CD14-positive monocyte (primary cell): Measurements from ENCODE around the gene RXYLT1. TPM values are rescaled to one million over a fixed set of nuclear protein-coding genes. Genes with fewer than 3 reads are reported as not detected.

Experiments used
- DNase-seq, 3 donors: peaks; one replicate each; pipeline ENCODE4 v3.0.0-alpha.2; 2011 to 2022
- H2AFZ ChIP-seq: 2 replicates; pipeline ENCODE4 v1.6.0; 2012; ENCODE audit warnings: mild to moderate bottlenecking, low read depth, low read length, inconsistent platforms; ENCODE audit not compliant: insufficient read depth, poor library complexity, severe bottlenecking
- H3K27ac ChIP-seq, 2 donors: 1 replicate in 1 of 2; 2 replicates in 1 of 2; pipeline ENCODE4 v1.5.1; 2012 to 2013; ENCODE audit warnings: low read length in 2 of 2, control low read depth in 1 of 2, inconsistent platforms in 1 of 2, low read depth in 1 of 2, mild to moderate bottlenecking in 1 of 2
- H3K27me3 ChIP-seq, 2 donors: one replicate each; pipeline versions ENCODE4 v1.6.0 to v1.6.1; 2011 to 2013; ENCODE audit warnings: low read length in 2 of 2; ENCODE audit not compliant: control insufficient read depth in 2 of 2, insufficient read depth in 2 of 2
- H3K36me3 ChIP-seq, 2 donors: replicated peaks in 1 of 2; 1 replicate in 1 of 2; 2 replicates in 1 of 2; pipeline versions ENCODE4 v1.5.1 to v1.6.1; 2012 to 2013; ENCODE audit warnings: low read length in 2 of 2, control low read depth in 1 of 2, inconsistent platforms in 1 of 2, mild to moderate bottlenecking in 1 of 2; ENCODE audit not compliant: insufficient read depth in 2 of 2, control insufficient read depth in 1 of 2
- H3K4me1 ChIP-seq, 2 donors: 1 replicate in 1 of 2; 2 replicates in 1 of 2; pipeline versions ENCODE4 v1.5.1 to v1.6.1; 2012 to 2013; ENCODE audit warnings: low read length in 2 of 2, control low read depth in 1 of 2, inconsistent platforms in 1 of 2, mild to moderate bottlenecking in 1 of 2, moderate library complexity in 1 of 2; ENCODE audit not compliant: insufficient read depth in 2 of 2, control insufficient read depth in 1 of 2
- H3K4me2 ChIP-seq: replicated peaks from 2 replicates; pipeline ENCODE3; 2012; ENCODE audit warnings: low read length, moderate library complexity, mild to moderate bottlenecking; ENCODE audit not compliant: poor library complexity, severe bottlenecking; ENCODE audit errors: extremely low read depth
- H3K4me3 ChIP-seq, 3 experiments: fragments of 200-600 bp in 1 of 3; sonication (generic) in 1 of 3; replicated peaks in 1 of 3; 1 replicate in 2 of 3; 2 replicates in 1 of 3; pipeline ENCODE4 v1.5.1; 2011 to 2013; ENCODE audit warnings: low read length in 3 of 3, mild to moderate bottlenecking in 3 of 3, control low read depth in 2 of 3, low read depth in 2 of 3, inconsistent platforms in 1 of 3, moderate library complexity in 1 of 3
- H3K79me2 ChIP-seq: 2 replicates; pipeline ENCODE4 v1.6.0; 2012; ENCODE audit warnings: mild to moderate bottlenecking, control low read depth, inconsistent platforms, low read length, moderate library complexity; ENCODE audit not compliant: insufficient read depth
- H3K9ac ChIP-seq: 2 replicates; pipeline ENCODE4 v1.6.0; 2017; ENCODE audit warnings: low read length, mild to moderate bottlenecking; ENCODE audit not compliant: insufficient read depth, poor library complexity, severe bottlenecking
- H3K9me3 ChIP-seq, 2 donors: replicated peaks in 1 of 2; 1 replicate in 1 of 2; 2 replicates in 1 of 2; pipeline versions ENCODE4 v1.5.1 to v1.6.1; 2012 to 2013; ENCODE audit warnings: low read length in 2 of 2, control low read depth in 1 of 2; ENCODE audit not compliant: control insufficient read depth in 1 of 2, insufficient read depth in 1 of 2
- H4K20me1 ChIP-seq: 2 replicates; pipeline ENCODE4 v1.6.0; 2012; ENCODE audit warnings: mild to moderate bottlenecking, low read length, control low read depth, moderate library complexity; ENCODE audit not compliant: insufficient read depth
- H3K27ac Mint-ChIP-seq, 7 donors: one replicate each; pipeline ENCODE4 v1.8.0; 2020; ENCODE audit warnings: mild to moderate bottlenecking in 7 of 7, mixed read lengths in 7 of 7, moderate library complexity in 6 of 7, inconsistent platforms in 2 of 7
- H3K27me3 Mint-ChIP-seq, 3 donors: one replicate each; pipeline ENCODE4 v1.8.0; 2021 to 2022; ENCODE audit warnings: low read depth in 3 of 3, mild to moderate bottlenecking in 3 of 3, mixed read lengths in 3 of 3, moderate library complexity in 3 of 3, inconsistent platforms in 1 of 3
- H3K36me3 Mint-ChIP-seq, 2 donors: one replicate each; pipeline ENCODE4 v1.8.0; 2020; ENCODE audit warnings: mixed read lengths in 2 of 2, inconsistent platforms in 1 of 2, mild to moderate bottlenecking in 1 of 2
- H3K4me1 Mint-ChIP-seq: one replicate; pipeline ENCODE4 v1.8.0; 2020; ENCODE audit warnings: mild to moderate bottlenecking, mixed read lengths
- H3K4me3 Mint-ChIP-seq, 2 donors: one replicate each; pipeline ENCODE4 v1.8.0; 2020; ENCODE audit warnings: mild to moderate bottlenecking in 2 of 2, mixed read lengths in 2 of 2, moderate library complexity in 1 of 2
- H3K9me3 Mint-ChIP-seq, 7 donors: one replicate each; pipeline ENCODE4 v1.8.0; 2020 to 2022; ENCODE audit warnings: mixed read lengths in 7 of 7, mild to moderate bottlenecking in 6 of 7, moderate library complexity in 6 of 7, inconsistent platforms in 2 of 7
- CTCF ChIP-seq: fragments of 200-600 bp; IDR thresholded peaks from one replicate; pipeline ENCODE4 v1.8.0; 2022; ENCODE audit warnings: antibody characterized with exemption, mild to moderate bottlenecking
- WGBS: methylation state at CpG from one replicate; pipeline ENCODE4 v1.1.5; 2013; ENCODE audit warnings: missing lambda C conversion rate; ENCODE audit not compliant: insufficient coverage; 5-methylcytosine and 5-hydroxymethylcytosine counted together
- intact Hi-C, 2 donors: fragments of 100-400 bp; cut with micrococcal nuclease; formaldehyde crosslinking; loops; one replicate each; pipeline versions ENCODE4 v1.15.0 to v1.15.1; 2023
- polyA plus RNA-seq, 3 donors: library from polyadenylated mRNA; depleted of rRNA in 1 of 3; unstranded in 2 of 3; stranded (reverse) in 1 of 3; fragments of 300-500 nt in 2 of 3; fragments of >200 nt in 1 of 3; fragmentation: Illumina TruSeq in 2 of 3; gene quantifications; 1 replicate in 2 of 3; 2 replicates in 1 of 3; pipeline ENCODE4 v1.2.3, GENCODE V29; 2012 to 2021

Gene RXYLT1
- polyA plus RNA-seq, 3 donors = 4.3 to 6.5 (median 6.5) TPM

- intact Hi-C loops = no loop called here
- WGBS = 86% methylated on average over 1 of the region's 4 CpGs
Measured at GRCh38 chr12:63790608-63790945, 10.9 kb downstream of the RXYLT1 start.

GRCh38 chr12:63792338-63792737, 12.6 kb downstream of the RXYLT1 start:
- intact Hi-C loops = no loop called here
- Mint-ChIP-seq H3K36me3 (peaks cover 23 to 31% of the 10 kb centered on the region in 2 donors), H3K4me3 (no peak overlapping the region), H3K27ac (no peak overlapping the region), H3K4me1 (no peaks in the 10 kb centered on the region), H3K27me3 (no peaks in the 10 kb centered on the region), H3K9me3 (no peaks in the 10 kb centered on the region)
- H3K9ac ChIP-seq = no peak overlapping the region
- H3K27ac ChIP-seq = no peak overlapping the region
- no peaks in the 10 kb centered on the region for H4K20me1 ChIP-seq
- TF ChIP-seq CTCF = no peak
- peaks cover 6 to 28% of the 10 kb centered on the region in 2 donors for H3K36me3 ChIP-seq
- DNase-seq = no peak
- H3K4me2 ChIP-seq = no peak overlapping the region
- H3K79me2 ChIP-seq = no peaks in the 10 kb centered on the region
- H3K27me3 ChIP-seq = no peaks in the 10 kb centered on the region
- H3K4me1 ChIP-seq = no peaks in the 10 kb centered on the region
- H3K4me3 ChIP-seq = no peak overlapping the region
- H3K9me3 ChIP-seq = no peaks in the 10 kb centered on the region
- WGBS = no CpG with 5 or more reads among the region's 3 CpGs
- no peak overlapping the region for H2AFZ ChIP-seq

More at GRCh38 chr12:63790608-63790945, 10.9 kb downstream of the RXYLT1 start:
- Mint-ChIP-seq H3K36me3 (peaks cover 30 to 36% of the 10 kb centered on the region in 2 donors), H3K27ac (peak overlapping the region in 1 of 7 donors; percentile 12), H3K4me3 (no peak overlapping the region), H3K27me3 (no peaks in the 10 kb centered on the region), H3K9me3 (no peaks in the 10 kb centered on the region), H3K4me1 (no peaks in the 10 kb centered on the region)
- no peak overlapping the region for H2AFZ ChIP-seq
- H3K9ac ChIP-seq = no peak overlapping the region
- no peaks in the 10 kb centered on the region for H3K79me2 ChIP-seq
- no peaks in the 10 kb centered on the region for H3K9me3 ChIP-seq
- no peaks in the 10 kb centered on the region for H3K27me3 ChIP-seq
- H3K4me3 ChIP-seq = no peak overlapping the region
- no peaks in the 10 kb centered on the region for H3K4me1 ChIP-seq
- no peak for DNase-seq
- H3K36me3 ChIP-seq = peaks cover 6 to 40% of the 10 kb centered on the region in 2 donors
- H3K27ac ChIP-seq = no peak overlapping the region
- H3K4me2 ChIP-seq = no peak overlapping the region
- H4K20me1 ChIP-seq = no peaks in the 10 kb centered on the region
- TF ChIP-seq CTCF = no peak
